Neural progenitor cell (in vitro differentiated cells): ENCODE results near the gene C19orf38. TPM values are rescaled to one million over a fixed set of nuclear protein-coding genes. Genes with fewer than 3 reads are reported as not detected.
A peak's percentile ranks its signal among the peaks of the same experiment; 100 is the strongest.

ENCODE experiments used
- DNase-seq: peaks from one replicate; pipeline ENCODE4 v3.0.0-alpha.2; 2016; ENCODE audit warnings: low spot score
- H2AFZ ChIP-seq: fragments of 200-600 bp; sonication (generic); replicated peaks from 2 replicates; pipeline ENCODE4 v1.6.1; 2016; ENCODE audit warnings: antibody characterized with exemption
- H3F3A ChIP-seq: fragments of 200-600 bp; sonication (generic); 2 replicates; pipeline ENCODE4 v1.6.1; 2016; ENCODE audit warnings: antibody characterized with exemption, low read depth
- H3K27ac ChIP-seq: fragments of 200-600 bp; sonication (generic); 2 replicates; pipeline ENCODE4 v1.5.1; 2016; ENCODE audit warnings: mild to moderate bottlenecking
- H3K27me3 ChIP-seq: fragments of 200-600 bp; sonication (generic); 2 replicates; pipeline ENCODE4 v1.6.1; 2016; ENCODE audit warnings: mild to moderate bottlenecking, moderate library complexity
- H3K36me3 ChIP-seq: fragments of 200-600 bp; sonication (generic); 2 replicates; pipeline ENCODE4 v1.5.1; 2016
- H3K4me1 ChIP-seq: fragments of 200-600 bp; sonication (generic); 2 replicates; pipeline ENCODE4 v1.6.1; 2016; ENCODE audit warnings: mixed run types
- H3K4me2 ChIP-seq: fragments of 200-600 bp; sonication (generic); 2 replicates; pipeline ENCODE4 v1.6.1; 2016
- H3K4me3 ChIP-seq: fragments of 200-600 bp; sonication (generic); 2 replicates; pipeline ENCODE4 v1.5.1; 2016
- H3K79me2 ChIP-seq: fragments of 200-600 bp; sonication (generic); 2 replicates; pipeline ENCODE4 v1.6.1; 2016; ENCODE audit warnings: low read depth
- H3K9ac ChIP-seq: fragments of 200-600 bp; sonication (generic); 2 replicates; pipeline ENCODE4 v1.6.1; 2016
- H3K9me3 ChIP-seq: fragments of 200-600 bp; sonication (generic); 2 replicates; pipeline ENCODE4 v1.5.1; 2016; ENCODE audit warnings: low read depth
- H4K20me1 ChIP-seq: fragments of 200-600 bp; sonication (generic); 2 replicates; pipeline ENCODE4 v1.6.1; 2016; ENCODE audit warnings: low read depth
- H3K27ac Mint-ChIP-seq: 3 replicates; pipeline ENCODE4 v1.8.0; 2021; ENCODE audit warnings: mixed read lengths
- H3K27me3 Mint-ChIP-seq: 2 replicates; pipeline ENCODE4 v1.8.0; 2022; ENCODE audit warnings: low read depth, mild to moderate bottlenecking, inconsistent platforms, moderate library complexity, mixed read lengths; ENCODE audit not compliant: insufficient read depth
- H3K36me3 Mint-ChIP-seq: 3 replicates; pipeline ENCODE4 v1.8.0; 2021; ENCODE audit warnings: mixed read lengths
- H3K4me1 Mint-ChIP-seq: 3 replicates; pipeline ENCODE4 v1.8.0; 2021; ENCODE audit warnings: mixed read lengths
- H3K4me3 Mint-ChIP-seq: 3 replicates; pipeline ENCODE4 v1.8.0; 2021; ENCODE audit warnings: mild to moderate bottlenecking, moderate library complexity, mixed read lengths
- H3K9me3 Mint-ChIP-seq: 3 replicates; pipeline ENCODE4 v1.8.0; 2020; ENCODE audit warnings: mixed read lengths
- CTCF ChIP-seq: fragments of 200-600 bp; sonication (generic); IDR thresholded peaks from 2 replicates; pipeline ENCODE4 v1.5.1; 2017; ENCODE audit warnings: antibody characterized with exemption, mild to moderate bottlenecking
- EZH2 ChIP-seq: fragments of 200-600 bp; sonication (generic); IDR thresholded peaks from 2 replicates; pipeline ENCODE4 v1.6.1; 2017; ENCODE audit warnings: antibody characterized with exemption, mild to moderate bottlenecking, moderate library complexity
- EZH2phosphoT487 ChIP-seq: fragments of 200-600 bp; sonication (generic); IDR thresholded peaks from 2 replicates; pipeline ENCODE4 v1.6.1; 2017; ENCODE audit warnings: antibody characterized with exemption
- total RNA-seq: library from RNA; depleted of rRNA; stranded (reverse); fragments of >200 nt; gene quantifications from 2 replicates; pipeline ENCODE4 v1.2.3, GENCODE V29; 2015; ENCODE audit warnings: low replicate concordance

C19orf38 gene
- total RNA-seq, 1 donor from 2014 or later: not detected

GRCh38 chr19:10896851-10897526, 48.8 kb downstream of the C19orf38 start:
- H3K27ac ChIP-seq: no peak overlapping the region
- no peak overlapping the region for H2AFZ ChIP-seq
- no peak overlapping the region for H3K9ac ChIP-seq
- no peak overlapping the region for H3K4me3 ChIP-seq
- H4K20me1 ChIP-seq: peaks cover 66% of the 10 kb centered on the region
- Mint-ChIP-seq H3K36me3 (no peaks in the 10 kb centered on the region), H3K9me3 (no peaks in the 10 kb centered on the region), H3K27ac (peak overlapping the region; percentile 82), H3K4me3 (peak overlapping the region; percentile 53), H3K4me1 (peaks cover 31% of the 10 kb centered on the region), H3K27me3 (peaks cover 2% of the 10 kb centered on the region)
- no peaks in the 10 kb centered on the region for H3K9me3 ChIP-seq
- peaks cover 3% of the 10 kb centered on the region for H3K4me1 ChIP-seq
- DNase-seq: no peak
- no peaks in the 10 kb centered on the region for H3K27me3 ChIP-seq
- TF ChIP-seq CTCF (no peak), EZH2 (no peak)
- no peak overlapping the region for H3K4me2 ChIP-seq
- H3K36me3 ChIP-seq: no peaks in the 10 kb centered on the region
- H3K79me2 ChIP-seq: peaks cover 74% of the 10 kb centered on the region
- H3F3A ChIP-seq: peaks cover 5% of the 10 kb centered on the region

DNA sequence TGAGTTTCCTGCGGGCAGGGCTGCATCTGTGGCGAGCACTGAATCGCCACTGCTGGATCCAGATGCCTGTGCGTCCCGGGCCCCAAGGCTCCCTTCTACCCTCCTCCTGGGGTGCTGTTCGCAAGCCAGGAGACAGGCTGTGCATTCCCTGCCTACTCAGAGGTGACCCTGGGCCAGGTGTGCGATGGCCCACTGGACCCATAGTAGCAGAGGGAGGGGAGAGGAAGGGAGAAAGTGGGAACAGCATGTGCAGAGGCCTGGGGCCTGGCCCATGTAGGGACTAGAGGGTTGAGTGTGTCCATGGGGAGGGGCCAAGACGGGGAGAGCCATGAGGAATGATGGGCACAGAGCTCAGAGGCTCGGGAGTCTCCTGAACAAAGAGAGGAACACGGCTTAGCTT, 50.4 kb downstream of the C19orf38 start:
- H3K27ac Mint-ChIP-seq: no peak overlapping the region

DNA sequence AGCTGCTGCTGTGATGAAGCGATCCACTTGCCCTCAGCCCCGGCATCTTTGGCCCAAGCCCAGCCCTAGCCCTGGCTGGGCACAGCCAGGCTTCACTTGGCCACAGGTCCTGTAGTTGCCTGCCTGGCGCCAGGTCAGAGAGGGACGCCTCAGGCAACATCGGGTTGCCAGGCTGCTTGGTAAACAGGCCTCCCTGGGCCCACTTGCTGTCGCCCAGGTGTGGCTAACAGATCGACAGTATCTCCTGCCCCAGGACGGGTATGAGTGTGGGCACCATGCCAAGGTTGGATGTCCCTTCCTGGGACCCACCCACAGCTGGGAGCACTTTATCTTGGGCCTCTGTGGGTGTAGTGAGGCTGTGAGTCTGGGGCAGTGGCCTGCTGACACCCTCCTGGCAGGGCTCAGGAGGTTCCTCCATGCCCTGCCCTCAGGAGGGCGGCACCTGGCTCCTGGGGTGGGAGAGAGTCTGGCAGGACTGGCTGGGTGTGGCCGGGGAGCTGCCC, 51.0 kb downstream of the C19orf38 start:
- Histone ChIP-seq H3K4me3 (no peak overlapping the region), H3K9me3 (no peaks in the 10 kb centered on the region), H3K27me3 (no peaks in the 10 kb centered on the region), H2AFZ (no peak overlapping the region), H3K4me1 (no peaks in the 10 kb centered on the region), H3K36me3 (no peaks in the 10 kb centered on the region), H3K9ac (no peak overlapping the region), H3F3A (peaks cover 5% of the 10 kb centered on the region), H3K4me2 (no peak overlapping the region), H3K79me2 (peaks cover 76% of the 10 kb centered on the region), H4K20me1 (peaks cover 44% of the 10 kb centered on the region), H3K27ac (no peak overlapping the region)
- Mint-ChIP-seq H3K4me3 (no peak overlapping the region), H3K27me3 (peaks cover 2% of the 10 kb centered on the region), H3K9me3 (peaks cover 7% of the 10 kb centered on the region), H3K36me3 (peaks cover 9% of the 10 kb centered on the region), H3K27ac (no peak overlapping the region), H3K4me1 (peaks cover 21% of the 10 kb centered on the region)
- no peak for DNase-seq
- TF ChIP-seq EZH2 (no peak), CTCF (no peak), EZH2phosphoT487 (no peak)

More for the DNA sequence above, 50.4 kb downstream of the C19orf38 start:
- Histone ChIP-seq H3K27me3 (no peaks in the 10 kb centered on the region), H3K4me2 (no peak overlapping the region), H3F3A (peaks cover 5% of the 10 kb centered on the region), H3K4me1 (no peaks in the 10 kb centered on the region), H3K4me3 (no peak overlapping the region), H3K27ac (peak overlapping the region; percentile 11), H3K9ac (no peak overlapping the region), H3K9me3 (no peaks in the 10 kb centered on the region), H4K20me1 (peaks cover 50% of the 10 kb centered on the region), H3K36me3 (no peaks in the 10 kb centered on the region), H2AFZ (no peak overlapping the region), H3K79me2 (peaks cover 75% of the 10 kb centered on the region)
- Mint-ChIP-seq H3K36me3 (peaks cover 6% of the 10 kb centered on the region), H3K4me3 (no peak overlapping the region), H3K27me3 (peaks cover 2% of the 10 kb centered on the region), H3K9me3 (peaks cover 7% of the 10 kb centered on the region), H3K4me1 (peaks cover 26% of the 10 kb centered on the region)
- DNase-seq: no peak
- TF ChIP-seq CTCF (no peak), EZH2 (no peak), EZH2phosphoT487 (no peak)
